CD4-positive, alpha-beta T cell treated with Interleukin-15 for 4 hours (primary cell): Measurements from ENCODE around the gene SLC24A3.

Experiments
- DNase-seq: peaks from one replicate; pipeline ENCODE4 v3.0.0-alpha.2; 2020; ENCODE audit warnings: low spot score

The SLC24A3 gene

DNA sequence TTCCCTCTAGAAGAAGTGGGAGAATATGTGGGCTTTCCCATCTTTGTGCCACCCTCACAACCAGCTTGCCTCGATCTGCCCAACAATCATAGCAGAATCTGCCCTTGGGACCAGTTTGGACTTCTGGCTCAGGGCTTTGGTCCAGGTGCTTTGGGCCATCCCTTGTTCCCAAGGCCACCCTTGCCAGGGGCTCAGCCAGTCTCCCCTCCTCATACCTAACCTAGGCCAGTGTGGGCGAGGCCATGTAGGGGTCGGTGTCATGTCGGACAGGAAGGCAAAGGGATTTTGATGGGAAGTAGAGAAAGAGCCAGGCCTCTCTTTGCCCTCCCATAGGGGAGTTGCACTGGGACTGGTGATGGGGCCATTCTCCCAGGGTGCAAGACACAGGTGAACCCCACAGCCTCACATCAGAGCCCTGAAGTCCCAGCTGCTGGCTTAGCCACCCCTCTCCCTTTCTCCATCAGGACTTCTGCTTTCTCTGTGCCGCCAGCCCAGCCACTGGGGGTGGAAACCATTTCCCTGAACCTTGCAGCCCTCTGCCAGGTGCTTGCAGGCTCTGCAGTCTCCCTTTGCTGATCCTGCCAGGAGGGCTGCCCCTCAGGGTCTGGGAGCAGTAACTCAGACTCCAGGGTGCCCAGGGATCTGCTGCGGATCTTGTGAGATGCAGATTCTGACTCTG is 60.7 kb downstream of the SLC24A3 start:
- no peak for DNase-seq

DNA sequence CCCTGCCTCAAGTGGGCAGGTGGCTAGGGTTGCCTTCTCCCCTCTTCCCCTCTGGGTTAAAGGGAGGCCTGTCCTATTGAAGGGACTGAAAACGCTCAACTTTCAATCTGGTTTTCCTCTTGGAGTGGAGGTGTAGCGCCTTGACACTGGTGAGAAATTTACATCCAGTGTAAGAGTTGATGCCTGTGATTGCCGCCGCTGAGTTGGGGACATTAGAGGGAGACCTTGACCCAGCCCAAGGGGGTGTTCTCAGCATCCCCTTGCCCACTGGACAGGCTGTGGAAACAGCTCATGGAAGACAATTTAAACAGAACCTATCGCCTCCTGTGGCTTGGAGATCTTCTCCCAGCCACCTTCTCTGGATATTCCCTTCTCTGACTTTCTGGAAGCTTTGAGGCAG is 61.6 kb downstream of the SLC24A3 start:
- DNase-seq = no peak

DNA sequence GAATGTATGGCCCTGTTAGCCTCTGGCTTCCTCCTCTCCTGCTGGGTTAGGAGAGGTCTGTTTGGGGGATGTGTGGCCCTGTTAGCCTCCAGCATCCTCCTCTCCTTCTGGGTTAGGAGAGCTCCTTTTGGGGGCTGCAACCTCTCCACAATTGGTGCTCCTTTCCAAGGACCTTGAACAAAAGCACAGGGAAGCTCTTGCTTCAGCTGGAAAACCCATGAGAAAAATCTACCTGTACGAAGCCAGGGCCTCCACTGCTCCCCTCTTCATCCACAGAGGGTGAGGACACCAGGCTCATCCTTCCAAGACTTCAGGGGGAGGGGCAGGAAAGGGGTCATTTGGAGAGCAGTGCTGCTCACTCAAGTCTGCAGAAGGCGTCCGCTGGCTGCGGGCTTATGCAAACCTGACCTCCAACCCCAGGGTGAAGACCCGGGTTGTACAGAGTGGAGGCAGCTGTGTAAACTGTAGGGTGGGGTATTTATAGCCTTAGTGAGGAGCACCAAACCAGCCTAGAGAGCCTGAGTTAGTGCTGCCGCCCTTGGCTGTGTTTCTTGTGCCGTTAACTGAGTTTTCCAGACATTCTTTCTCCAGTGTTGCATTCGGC is 62.1 kb downstream of the SLC24A3 start:
- DNase-seq = no peak

DNA sequence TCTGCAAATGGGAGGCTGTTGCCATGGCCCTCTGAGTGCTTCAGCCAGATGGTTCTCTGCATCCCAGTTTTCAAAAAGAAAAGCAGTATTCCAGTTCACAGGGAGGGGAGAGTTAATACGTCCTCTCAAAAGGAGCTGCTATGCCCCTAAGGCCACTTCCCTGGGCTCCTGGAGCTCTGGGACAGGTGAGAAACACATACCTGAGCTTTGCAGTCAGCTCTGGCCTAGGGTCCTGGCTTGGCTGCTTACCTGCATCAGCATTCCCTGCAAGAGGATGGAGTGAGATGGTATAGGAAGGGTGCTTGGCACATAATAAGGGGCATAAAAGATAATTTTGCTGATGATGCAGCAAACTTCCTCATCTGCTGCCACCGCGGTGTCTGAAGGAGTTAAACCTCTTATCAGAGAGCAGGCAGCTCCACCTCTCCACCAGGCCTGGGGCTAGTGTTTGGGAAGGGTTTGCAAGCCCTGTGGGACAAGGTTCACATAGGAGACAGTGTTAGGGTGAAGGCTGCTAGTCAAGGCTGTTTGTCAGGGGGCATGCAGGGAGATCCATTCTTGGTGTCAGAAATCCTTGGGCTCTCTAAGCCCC is 62.7 kb downstream of the SLC24A3 start:
- DNase-seq = no peak

DNA sequence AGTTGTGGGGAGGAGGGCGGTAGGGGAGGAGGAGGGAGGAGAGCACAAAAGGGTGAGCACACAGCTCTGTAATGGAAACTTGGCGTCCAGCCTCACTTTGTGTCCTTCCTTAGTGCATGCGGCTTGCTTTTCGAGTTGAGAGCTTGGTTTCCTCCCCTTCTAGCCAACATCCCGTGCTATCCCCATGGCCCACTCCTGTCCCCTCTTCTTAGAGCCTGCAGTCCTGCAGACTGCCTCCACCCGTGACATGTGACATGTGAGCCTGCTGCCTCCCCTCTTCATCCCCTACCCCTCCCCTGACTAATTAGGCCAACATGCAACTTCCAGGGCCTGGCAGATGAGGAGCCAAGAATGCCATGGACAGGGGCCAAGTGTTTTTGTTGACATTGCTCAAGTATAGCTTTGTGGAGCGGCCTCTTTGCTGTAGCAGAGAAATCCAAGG is 63.2 kb downstream of the SLC24A3 start:
- DNase-seq = no peak

DNA sequence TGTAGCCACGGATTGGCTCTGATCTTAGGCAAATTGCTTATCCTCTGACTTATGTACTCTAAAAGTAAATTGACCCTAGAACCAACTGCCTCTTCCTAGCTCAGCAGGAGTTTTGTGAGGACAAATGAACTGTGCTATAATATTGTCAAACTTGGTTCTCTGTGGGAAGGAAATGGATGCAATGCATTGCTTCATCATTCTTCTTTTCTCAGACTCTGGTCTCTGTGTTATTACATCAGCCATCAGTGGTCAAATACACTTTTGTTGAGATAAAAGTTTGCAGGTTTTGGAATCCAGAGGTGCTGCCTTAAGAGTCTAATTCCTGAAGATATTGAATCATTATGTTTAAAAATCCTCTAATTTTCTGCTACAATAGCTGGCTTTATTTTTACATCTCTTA is 64.9 kb downstream of the SLC24A3 start:
- DNase-seq = no peak

DNA sequence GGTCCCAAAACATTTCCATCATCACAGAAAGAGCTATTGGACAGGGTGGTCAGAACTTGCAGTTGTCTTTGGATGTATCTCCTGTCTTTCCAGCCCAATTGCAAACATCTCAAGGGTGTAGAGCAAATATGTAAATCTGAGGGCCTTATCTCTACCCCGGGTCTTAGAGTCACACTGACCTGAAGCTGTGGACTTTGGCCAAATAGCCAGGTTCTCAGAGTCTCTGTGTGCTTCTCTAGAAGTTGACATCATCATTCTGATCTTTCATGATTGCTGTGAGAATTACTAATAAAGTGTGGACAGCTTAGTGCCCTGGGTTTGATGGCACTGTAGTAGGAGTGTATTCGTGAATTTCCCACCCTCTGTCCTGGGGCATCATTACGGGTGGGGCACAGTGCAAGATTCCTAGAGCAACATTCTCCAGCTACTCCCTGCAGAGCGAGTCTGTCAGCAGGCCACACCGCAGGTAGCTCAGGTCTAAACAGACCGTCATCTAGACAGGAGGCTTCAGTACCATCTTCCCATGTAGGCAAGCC is 71.1 kb downstream of the SLC24A3 start:
- DNase-seq = no peak

DNA sequence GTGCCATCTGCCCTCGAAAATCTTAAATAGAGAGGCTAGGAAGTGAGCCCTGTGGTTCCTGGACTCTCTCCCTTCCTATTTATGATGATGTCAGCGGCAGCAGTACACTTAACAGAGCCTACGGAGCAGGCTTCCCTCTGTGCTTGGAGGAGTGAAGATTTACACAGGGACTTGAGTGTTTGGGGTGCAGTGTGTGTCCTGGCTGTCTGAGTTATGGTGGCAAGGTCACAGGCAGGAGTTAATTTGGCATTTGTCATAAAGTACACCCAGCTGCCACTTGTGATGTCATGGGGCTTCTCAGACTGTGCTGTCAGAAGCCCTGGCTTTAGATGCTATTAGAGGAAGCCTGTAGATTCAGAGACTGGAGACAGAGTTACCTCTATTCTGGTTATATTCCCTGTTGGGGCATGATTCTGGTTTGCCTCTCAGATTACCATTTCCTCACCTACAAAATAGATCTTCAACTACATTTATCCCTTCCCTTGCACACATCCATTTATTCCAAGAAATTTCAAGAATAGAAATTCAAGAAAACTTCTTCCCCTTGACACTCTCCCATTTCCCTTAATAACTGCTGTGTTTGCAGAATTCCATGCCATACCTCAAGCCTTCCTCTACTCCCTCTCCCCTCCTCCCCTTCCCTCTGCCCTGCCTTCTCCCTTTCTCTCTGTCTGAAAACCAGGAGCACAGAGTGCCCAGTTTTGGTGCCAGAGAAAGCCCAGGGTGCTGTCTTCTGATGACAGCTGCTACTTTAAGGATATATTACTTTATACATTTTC is 72.1 kb downstream of the SLC24A3 start:
- DNase-seq = no peak

DNA sequence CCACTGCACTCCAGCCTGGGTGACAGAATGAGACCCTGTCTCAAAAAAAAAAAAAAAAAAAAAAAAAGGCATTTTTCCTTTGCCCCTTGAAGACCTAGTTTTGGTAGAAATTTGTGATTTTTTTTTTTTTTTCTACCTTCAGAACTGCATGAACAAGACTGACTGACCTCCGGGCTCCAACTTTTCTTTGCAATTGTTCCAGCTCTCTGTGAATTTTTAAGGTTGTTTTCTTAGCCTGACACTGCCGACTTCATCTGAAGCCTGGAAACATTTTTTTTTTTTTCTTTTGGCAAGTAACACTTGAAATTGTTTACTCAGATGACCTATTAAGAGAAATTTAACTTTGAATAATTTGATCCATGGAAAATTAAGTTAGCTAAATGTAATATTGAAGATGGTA is 73.0 kb downstream of the SLC24A3 start:
- DNase-seq = no peak

DNA sequence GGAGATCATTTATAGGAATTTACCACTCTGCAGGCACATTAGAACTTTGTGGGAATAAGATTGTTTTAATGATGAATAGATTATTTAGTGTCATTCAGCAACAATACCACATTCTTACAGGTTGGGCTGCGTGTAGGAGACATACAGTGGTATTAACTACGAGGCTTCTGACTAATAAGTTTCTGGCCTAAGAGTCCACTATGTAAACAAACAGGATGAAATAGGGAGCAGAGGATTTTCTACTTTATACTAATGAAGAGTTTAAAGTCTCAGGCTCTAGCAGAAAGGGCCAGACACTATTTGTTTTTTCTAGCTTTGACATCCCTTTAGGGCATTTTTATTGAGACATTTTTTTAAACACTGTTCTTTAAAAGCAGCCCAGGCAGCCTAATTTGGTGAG is 75.6 kb downstream of the SLC24A3 start:
- no peak for DNase-seq

DNA sequence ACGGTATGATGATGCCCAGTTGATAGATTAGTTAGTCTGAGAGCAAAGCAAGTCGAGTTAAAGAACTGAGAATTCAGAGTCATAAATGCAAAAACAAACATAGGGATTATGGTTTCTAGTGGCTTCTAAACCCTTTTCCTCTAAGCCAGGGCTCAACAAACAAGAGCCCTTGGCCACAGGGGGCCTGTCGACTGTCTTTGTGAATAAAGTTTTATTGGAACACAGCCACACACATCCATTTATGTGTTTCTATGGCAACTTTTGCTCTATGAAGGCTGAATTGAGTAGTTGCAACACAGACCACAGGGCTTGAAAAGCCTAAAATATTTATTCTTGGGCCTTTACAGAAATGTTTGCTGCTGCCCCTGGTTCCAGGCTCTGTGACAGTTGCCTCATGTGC is 76.2 kb downstream of the SLC24A3 start:
- DNase-seq = no peak

DNA sequence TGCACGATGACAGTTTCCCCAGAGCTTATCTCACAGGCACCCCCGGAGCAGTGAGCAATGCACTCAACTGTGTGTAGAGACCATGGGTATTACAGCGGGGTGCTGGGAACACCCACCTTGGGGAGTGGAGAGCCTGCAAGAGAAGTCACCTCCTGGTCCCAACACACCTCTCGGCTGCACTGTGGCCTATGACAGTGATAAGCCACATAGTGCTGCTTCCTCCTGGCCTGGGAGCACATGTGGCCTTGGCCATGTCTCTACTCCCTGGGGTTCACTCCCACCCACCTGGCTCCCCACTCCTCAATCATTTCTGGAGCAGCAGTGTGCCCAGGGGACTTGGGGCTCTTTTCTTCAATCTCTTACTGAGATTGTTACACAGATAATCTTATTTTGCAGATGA is 77.0 kb downstream of the SLC24A3 start:
- DNase-seq = no peak

DNA sequence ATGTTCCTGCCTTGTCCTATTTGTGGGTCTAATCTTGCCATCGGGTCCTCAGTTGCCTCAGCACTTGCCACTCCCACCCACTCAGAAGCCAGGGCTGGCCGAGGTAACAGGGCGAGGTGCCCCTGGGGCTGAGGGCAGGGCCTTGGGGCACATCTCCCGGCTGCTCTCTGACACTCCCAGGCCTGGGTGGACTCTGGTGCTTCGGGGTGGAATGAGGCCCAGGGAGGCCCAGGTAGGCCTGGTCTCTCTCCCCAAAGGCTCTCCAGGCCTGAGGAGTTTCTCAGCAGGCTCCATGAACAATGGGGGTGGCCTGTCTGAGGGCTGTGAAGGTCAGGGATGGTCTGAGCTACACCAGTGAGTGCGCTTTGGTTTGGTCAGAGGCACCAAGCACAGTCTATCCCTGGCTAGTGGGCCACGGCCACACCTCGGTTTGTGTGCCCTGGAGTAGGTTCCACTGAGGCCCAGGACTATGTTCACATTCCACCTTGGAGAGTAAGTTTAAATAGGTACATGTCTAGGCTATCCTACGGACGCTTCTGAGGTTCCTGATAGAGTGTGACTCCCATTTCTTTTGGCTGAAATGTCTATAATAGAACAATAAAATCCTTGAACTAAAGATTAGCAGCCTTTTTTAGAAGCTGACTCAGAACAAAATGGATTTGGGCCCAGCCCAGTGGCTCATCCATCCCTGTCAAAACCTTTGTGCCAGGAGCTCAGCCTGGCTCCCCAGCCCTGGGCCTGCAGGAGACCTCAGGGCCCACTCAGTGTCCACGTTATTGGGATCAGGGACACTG is 78.8 kb downstream of the SLC24A3 start:
- no peak for DNase-seq

DNA sequence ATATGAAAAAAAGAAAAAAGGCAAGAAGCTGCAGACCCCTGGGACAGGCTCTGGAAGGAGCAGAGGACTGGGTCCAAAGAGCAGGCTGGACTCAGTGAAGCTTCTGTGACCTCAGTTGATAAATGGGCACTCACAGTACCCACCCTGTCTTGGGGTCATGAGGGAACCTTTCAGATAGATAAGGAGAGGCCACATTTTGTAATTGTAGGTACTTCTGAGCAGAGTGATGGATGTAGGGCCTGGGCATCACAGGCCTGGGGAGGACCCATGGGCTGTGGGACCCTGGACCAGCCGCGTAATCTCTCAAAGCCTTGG is 79.3 kb downstream of the SLC24A3 start:
- no peak for DNase-seq

DNA sequence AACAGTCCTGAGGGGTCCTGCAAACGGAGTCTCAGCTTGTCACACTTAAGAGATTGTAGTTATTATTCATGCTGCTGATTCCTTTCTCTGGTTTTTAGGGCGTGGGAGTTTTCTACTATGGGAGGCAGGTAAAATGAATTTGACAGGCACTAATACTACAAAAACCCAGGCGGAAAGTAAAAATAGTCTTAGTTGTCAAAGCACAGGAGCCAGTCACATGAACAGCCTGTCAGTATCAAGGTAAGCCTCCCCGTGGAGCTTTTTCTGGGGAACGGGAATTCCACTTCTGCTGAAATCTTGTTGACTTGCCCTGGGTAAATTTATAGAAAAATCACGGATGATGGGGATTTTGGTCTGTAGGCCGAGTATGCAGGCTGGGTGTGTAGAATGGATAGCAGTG is 79.8 kb downstream of the SLC24A3 start:
- no peak for DNase-seq

DNA sequence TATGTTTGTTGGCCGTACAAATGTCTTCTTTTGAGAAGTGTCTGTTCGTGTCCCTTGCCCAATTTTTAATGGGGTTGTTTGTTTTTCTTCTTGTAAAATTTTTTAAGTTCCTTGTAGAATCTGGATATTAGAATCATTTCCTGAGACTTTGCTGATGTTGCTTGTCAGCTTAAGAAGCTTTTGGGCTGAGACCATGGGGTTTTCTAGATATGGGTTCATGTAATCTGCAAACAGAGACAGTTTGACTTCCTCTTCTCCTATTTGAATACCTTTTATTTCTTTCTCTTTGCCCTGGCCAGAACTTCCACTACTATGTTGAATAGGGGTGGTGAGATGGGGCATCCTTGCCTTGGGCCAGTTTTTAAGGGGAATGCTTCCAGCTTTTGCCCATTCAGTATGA is 82.6 kb downstream of the SLC24A3 start:
- no peak for DNase-seq

DNA sequence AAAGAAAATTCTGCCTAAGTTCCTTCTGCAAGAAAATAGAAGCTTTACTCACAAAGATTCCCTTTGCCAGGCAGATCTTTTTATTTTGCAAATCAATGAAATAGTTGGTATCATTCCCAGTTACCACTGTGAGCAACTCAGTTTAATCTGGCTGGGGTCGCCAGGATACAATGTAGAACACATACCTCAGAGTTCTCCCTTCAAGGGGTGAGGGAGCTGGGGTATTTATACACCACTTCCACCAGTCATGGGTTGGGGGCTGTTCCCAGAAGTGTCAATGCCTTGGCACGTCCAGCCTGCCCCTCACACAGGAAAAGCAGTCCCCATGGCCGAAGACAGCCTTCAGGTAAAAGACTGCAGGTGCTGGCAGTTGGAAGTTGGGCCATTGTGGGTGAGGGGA is 86.2 kb downstream of the SLC24A3 start:
- DNase-seq = no peak

DNA sequence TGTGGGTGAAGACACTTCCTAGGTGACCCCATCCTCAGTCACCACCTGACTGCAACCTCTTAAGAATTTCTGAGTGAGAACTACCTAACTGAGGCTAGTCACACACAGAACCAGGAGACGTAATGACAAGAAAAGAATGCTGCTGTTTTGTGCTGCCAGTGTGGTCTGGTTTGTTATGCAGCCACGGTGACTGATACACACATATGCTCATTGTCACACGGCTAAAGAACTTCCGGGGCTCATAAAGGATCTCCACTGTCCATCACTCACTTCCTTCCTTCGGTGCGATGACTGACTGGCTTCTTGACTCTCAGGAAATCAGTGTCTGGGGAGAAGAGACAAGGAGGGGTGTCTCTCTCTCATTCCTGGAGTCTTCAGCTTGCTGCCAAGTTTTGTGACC is 88.0 kb downstream of the SLC24A3 start:
- DNase-seq = no peak

DNA sequence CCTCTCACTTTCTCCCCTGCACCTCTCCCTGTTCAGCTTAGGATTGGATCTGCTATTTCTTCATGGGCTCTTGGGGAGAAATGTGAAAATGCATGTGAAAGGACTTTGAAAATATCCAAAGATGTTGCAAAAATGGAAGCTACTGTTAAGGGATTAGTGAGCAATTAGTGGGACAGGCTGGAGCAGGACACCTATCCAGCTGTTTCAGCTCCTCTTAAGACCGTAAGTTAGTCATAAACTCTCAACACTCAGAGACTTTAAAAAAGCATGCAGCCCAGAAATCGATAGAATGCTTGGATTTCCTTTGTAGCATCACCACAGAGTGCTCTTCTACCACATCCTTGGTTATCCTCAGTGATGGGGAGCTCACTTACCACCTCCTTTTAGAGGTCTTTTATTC is 88.7 kb downstream of the SLC24A3 start:
- DNase-seq = no peak

DNA sequence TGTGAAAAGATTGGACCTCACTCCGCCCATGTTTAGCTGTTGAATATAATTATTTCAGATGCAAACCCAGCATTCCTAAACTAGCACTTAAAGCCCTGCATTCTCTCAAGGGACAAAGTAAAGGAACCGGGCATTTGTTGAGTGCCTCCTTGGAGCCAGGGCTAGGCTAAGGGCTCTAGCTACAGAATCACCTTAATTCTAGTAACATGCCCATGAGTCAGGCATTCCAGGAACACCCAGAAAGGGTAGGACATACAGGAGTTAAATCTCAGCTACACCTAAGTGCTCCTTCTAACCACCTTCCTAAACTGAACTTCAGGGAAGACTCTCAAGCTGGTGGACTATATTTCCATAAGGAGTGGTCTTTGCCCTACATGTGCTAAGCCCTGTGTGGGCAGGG is 89.4 kb downstream of the SLC24A3 start:
- no peak for DNase-seq

DNA sequence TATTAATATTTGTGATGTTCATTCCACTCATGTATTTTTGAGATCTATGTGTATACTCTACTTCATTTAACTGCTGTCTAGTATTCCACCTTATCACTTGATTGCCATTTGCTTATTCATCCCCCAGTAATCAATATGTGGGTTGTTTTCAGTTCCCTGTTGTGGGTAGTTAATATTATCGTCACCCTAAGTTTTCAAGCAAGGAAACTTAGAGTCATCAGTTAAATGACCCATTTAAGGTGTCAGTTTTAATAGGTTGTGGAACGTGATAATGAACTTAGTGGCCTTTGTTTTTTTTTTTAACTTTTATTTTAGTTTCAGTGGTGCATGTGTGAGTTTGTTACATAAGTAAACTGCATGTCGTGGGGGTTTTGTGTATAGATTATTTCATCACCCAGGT is 90.3 kb downstream of the SLC24A3 start:
- DNase-seq = no peak

DNA sequence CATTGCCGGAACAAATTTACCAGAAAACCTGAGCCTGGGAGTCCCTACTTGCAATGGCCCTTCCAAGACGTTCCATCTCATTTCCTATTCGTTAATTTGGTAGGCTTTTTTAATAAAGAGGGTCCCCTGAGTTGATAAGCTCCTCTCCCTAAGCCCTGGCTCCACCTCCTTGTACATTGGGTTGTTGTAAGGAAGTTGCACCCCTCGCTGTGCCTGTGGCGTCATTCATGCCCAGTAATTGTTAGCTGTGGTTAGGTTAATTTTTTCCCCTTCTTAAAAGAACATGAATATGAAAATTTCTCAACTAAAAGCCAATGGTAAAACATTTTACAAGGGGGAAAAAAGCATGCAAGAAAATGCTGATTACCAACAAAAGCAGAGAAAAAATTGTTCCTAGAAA is 91.9 kb downstream of the SLC24A3 start:
- DNase-seq = no peak
